T47D (cell line): ENCODE results near the gene HLA-G.

ENCODE experiments used
- DNase-seq, 2 experiments: peaks; one replicate each; pipeline versions ENCODE4 v3.0.0 to v3.0.0-alpha.2; 2011 to 2012; ENCODE audit warnings: low read depth in 1 of 2, low spot score in 1 of 2
- JUND ChIP-seq: IDR thresholded peaks from 2 replicates; pipeline ENCODE4 v1.6.1; 2012; ENCODE audit warnings: low read depth
- in situ Hi-C: cut with HindIII; loops from 2 replicates; pipeline ENCODE4 v1.10.0; 2016; ENCODE audit warnings: low sequenced_read_pairs, low pct_unique_long_range_greater_than_20kb

The HLA-G gene

DNA sequence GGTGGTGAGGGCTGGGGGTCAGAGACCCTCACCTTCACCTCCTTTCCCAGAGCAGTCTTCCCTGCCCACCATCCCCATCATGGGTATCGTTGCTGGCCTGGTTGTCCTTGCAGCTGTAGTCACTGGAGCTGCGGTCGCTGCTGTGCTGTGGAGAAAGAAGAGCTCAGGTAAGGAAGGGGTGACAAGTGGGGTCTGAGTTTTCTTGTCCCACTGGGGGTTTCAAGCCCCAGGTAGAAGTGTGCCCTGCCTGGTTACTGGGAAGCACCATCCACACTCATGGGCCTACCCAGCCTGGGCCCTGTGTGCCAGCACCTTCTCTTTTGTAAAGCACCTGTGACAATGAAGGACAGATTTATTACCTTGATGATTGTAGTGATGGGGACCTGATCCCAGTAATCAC is 2.1 kb downstream of the HLA-G start:
- no peak for DNase-seq
- no peak for TF ChIP-seq JUND
- in situ Hi-C loops = no loop called here

DNA sequence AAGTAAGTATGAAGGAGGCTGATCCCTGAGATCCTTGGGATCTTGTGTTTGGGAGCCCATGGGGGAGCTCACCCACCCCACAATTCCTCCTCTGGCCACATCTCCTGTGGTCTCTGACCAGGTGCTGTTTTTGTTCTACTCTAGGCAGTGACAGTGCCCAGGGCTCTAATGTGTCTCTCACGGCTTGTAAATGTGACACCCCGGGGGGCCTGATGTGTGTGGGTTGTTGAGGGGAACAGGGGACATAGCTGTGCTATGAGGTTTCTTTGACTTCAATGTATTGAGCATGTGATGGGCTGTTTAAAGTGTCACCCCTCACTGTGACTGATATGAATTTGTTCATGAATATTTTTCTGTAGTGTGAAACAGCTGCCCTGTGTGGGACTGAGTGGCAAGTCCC is 2.8 kb downstream of the HLA-G start:
- TF ChIP-seq JUND = no peak
- in situ Hi-C loops = no loop called here
- DNase-seq = no peak

GRCh38 chr6:29831776-29832175 is 4.2 kb downstream of the HLA-G start:
- in situ Hi-C loops = no loop called here
- TF ChIP-seq JUND = no peak
- no peak for DNase-seq

GRCh38 chr6:29834564-29835436 is 7.2 kb downstream of the HLA-G start:
- in situ Hi-C loops = no loop called here
- peak in 1 of 2 experiments; percentile 29 for DNase-seq
- TF ChIP-seq JUND = no peak

- no peak for DNase-seq
- in situ Hi-C loops = no loop called here
- TF ChIP-seq JUND = no peak
Observed at GRCh38 chr6:29839917-29840316, 12.3 kb downstream of the HLA-G start.

GRCh38 chr6:29841030-29841429 is 13.4 kb downstream of the HLA-G start:
- no peak for DNase-seq
- in situ Hi-C loops = no loop called here

GRCh38 chr6:29845405-29846006 is 17.9 kb downstream of the HLA-G start:
- in situ Hi-C loops = no loop called here
- no peak for DNase-seq
- TF ChIP-seq JUND = no peak

More at GRCh38 chr6:29841030-29841429, 13.4 kb downstream of the HLA-G start:
- no peak for TF ChIP-seq JUND

- in situ Hi-C loops = no loop called here
- peak; percentile 66 to 76 for DNase-seq
- TF ChIP-seq JUND = no peak
Observed at GRCh38 chr6:29847871-29848630, 20.4 kb downstream of the HLA-G start.

DNA sequence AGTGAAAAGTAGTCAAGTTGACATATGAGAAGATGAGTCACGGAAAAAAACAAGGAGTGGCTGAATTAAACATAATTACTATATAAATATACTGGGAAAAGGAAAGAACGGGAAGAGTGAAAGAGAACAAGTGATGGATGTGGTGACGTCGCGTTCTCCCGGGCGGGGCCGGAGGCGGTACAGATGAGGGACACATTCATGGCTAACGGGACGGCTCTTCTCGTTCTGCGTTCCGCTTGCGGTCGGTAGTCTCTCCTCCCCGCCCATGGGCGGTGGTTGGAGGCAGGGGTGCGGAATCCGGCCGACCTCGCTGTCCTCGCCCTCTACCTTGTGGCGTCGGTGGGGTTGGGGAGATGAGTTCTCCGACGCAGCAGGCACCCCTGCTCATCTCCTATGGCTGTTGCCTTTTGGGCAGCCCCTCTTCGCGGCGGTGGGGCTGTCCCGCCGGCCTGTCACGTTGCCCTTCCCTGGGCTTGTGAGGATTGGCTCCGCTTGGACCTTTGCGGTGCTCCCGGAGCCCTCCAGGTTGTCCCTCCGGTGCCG is 22.5 kb downstream of the HLA-G start:
- in situ Hi-C loops = no loop called here
- no peak for DNase-seq
- no peak for TF ChIP-seq JUND

DNA sequence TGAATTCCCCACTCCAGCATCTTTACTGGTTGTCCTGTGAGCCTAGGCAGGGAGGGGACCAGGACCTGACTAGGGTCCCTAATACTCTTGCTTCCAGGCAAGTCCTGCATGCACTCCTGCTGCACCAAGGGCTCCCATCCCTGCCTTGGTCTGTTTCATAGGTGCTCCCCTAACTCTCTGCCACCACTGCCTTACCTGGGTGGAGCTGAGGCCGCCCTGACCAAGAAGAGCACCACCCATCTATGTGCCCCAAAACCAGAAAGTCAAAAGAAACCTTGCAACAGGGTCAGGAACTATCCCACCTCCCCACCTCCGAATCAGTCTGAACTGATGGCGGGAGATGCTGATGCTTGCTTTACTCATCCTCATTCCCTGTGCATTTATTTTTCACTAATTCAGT is 23.6 kb downstream of the HLA-G start:
- no peak for DNase-seq
- TF ChIP-seq JUND = no peak
- in situ Hi-C loops = no loop called here

GRCh38 chr6:29853245-29853644 is 25.6 kb downstream of the HLA-G start:
- in situ Hi-C loops = no loop called here
- no peak for DNase-seq
- no peak for TF ChIP-seq JUND

GRCh38 chr6:29858006-29858405 is 30.4 kb downstream of the HLA-G start:
- no peak for DNase-seq
- no peak for TF ChIP-seq JUND
- in situ Hi-C loops = no loop called here
